Measurements from ENCODE around the gene GPRC5A. TPM values are rescaled to one million over a fixed set of nuclear protein-coding genes. Genes with fewer than 3 reads are reported as not detected.

The GPRC5A gene
- total RNA-seq, 3 donors from 2014 or later: 10.9 to 40.1 (median 21.6) TPM

- no peaks in the 10 kb centered on the region for H3K36me3 ChIP-seq
- H3K4me1 ChIP-seq: no peaks in the 10 kb centered on the region
- no peak overlapping the region for H3K4me3 ChIP-seq
- DNase-seq (ENCODE audit: low spot score in 2 of 2): no peak
- peak overlapping the region; percentile 58 to 89 for H3K27ac ChIP-seq
- no peaks in the 10 kb centered on the region for H3K27me3 ChIP-seq
- TF ChIP-seq CTCF (IDR thresholded peaks at IDR 0.05) (no peak), POLR2AphosphoS5 (IDR thresholded peaks at IDR 0.05) (no peak), POLR2A (IDR thresholded peaks at IDR 0.05) (no peak)
- intact Hi-C loops (cut with DNase I; ENCODE audit: low total_unique reads): no loop called here
- no peaks in the 10 kb centered on the region for H3K9me3 ChIP-seq
Measured at GRCh38 chr12:12900786-12901157, 9.4 kb downstream of the GPRC5A start.

GRCh38 chr12:12901158-12901791, 9.9 kb downstream of the GPRC5A start:
- no peak overlapping the region for H3K4me3 ChIP-seq
- intact Hi-C loops (cut with DNase I; ENCODE audit: low total_unique reads): no loop called here
- peak in 2 of 3 donors; percentile 54 to 57 for TF ChIP-seq POLR2AphosphoS5 (IDR thresholded peaks at IDR 0.05)
- TF ChIP-seq POLR2A (IDR thresholded peaks at IDR 0.05): no peak
- no peaks in the 10 kb centered on the region for H3K36me3 ChIP-seq
- no peaks in the 10 kb centered on the region for H3K9me3 ChIP-seq
- DNase-seq (ENCODE audit: low spot score in 2 of 2): no peak
- H3K27ac ChIP-seq: peak overlapping the region; percentile 58 to 87
- no peaks in the 10 kb centered on the region for H3K4me1 ChIP-seq
- no peaks in the 10 kb centered on the region for H3K27me3 ChIP-seq

- Histone ChIP-seq H3K36me3 (no peaks in the 10 kb centered on the region), H3K9me3 (no peaks in the 10 kb centered on the region), H3K4me1 (no peaks in the 10 kb centered on the region), H3K27ac (peak overlapping the region; percentile 45 to 58), H3K4me3 (no peak overlapping the region), H3K27me3 (no peaks in the 10 kb centered on the region)
- DNase-seq (ENCODE audit: low spot score in 2 of 2): no peak
- intact Hi-C loops (cut with DNase I; ENCODE audit: low total_unique reads): no loop called here
- TF ChIP-seq POLR2AphosphoS5 (IDR thresholded peaks at IDR 0.05) (no peak), POLR2A (IDR thresholded peaks at IDR 0.05) (no peak), CTCF (IDR thresholded peaks at IDR 0.05) (no peak)
Measured at GRCh38 chr12:12902036-12902435, 10.7 kb downstream of the GPRC5A start.

- H3K27ac ChIP-seq: no peak overlapping the region
- H3K4me1 ChIP-seq: no peaks in the 10 kb centered on the region
- no peak overlapping the region for H3K4me3 ChIP-seq
- no peak for DNase-seq (ENCODE audit: low spot score in 2 of 2)
- no peaks in the 10 kb centered on the region for H3K36me3 ChIP-seq
- no peaks in the 10 kb centered on the region for H3K27me3 ChIP-seq
- H3K9me3 ChIP-seq: no peaks in the 10 kb centered on the region
- TF ChIP-seq POLR2AphosphoS5 (IDR thresholded peaks at IDR 0.05): no peak
- no peak for TF ChIP-seq CTCF (IDR thresholded peaks at IDR 0.05)
- no peak for TF ChIP-seq POLR2A (IDR thresholded peaks at IDR 0.05)
- intact Hi-C loops (cut with DNase I; ENCODE audit: low total_unique reads): no loop called here
Measured at GRCh38 chr12:12903642-12904609, 12.6 kb downstream of the GPRC5A start.

- H3K4me1 ChIP-seq: peaks cover 0 to 5% of the 10 kb centered on the region in 2 donors
- H3K4me3 ChIP-seq: no peak overlapping the region
- H3K27ac ChIP-seq: no peak overlapping the region
Measured at GRCh38 chr12:12907552-12907951, 16.2 kb downstream of the GPRC5A start.

More at GRCh38 chr12:12907552-12907951, 16.2 kb downstream of the GPRC5A start:
- Histone ChIP-seq H3K27me3 (no peaks in the 10 kb centered on the region), H3K9me3 (no peaks in the 10 kb centered on the region), H3K36me3 (no peaks in the 10 kb centered on the region)
- intact Hi-C loops (cut with DNase I; ENCODE audit: low total_unique reads): no loop called here
- TF ChIP-seq POLR2AphosphoS5 (IDR thresholded peaks at IDR 0.05) (no peak), POLR2A (IDR thresholded peaks at IDR 0.05) (no peak), CTCF (IDR thresholded peaks at IDR 0.05) (no peak)
- no peak for DNase-seq (ENCODE audit: low spot score in 2 of 2)

Data from breast epithelium (tissue), 4 donors.